WTC11 (cell line): Measurements from ENCODE around the gene TRPM4. TPM values are rescaled to one million over a fixed set of nuclear protein-coding genes. Genes with fewer than 3 reads are reported as not detected.
A peak's percentile ranks its signal among the peaks of the same experiment; 100 is the strongest.

ENCODE experiments used
- ATAC-seq: fragments of 200-7000 bp; cut with Tn5 transposase; 2 replicates; pipeline ENCODE4 v1.10.0; 2021; ENCODE audit warnings: mild to moderate bottlenecking, moderate library complexity
- CTCF ChIA-PET: fragments of 300-600 bp; sonication (Branson Sonifier 250); formaldehyde crosslinking; loops from one replicate; lab custom pipeline; 2021; ENCODE audit warnings: antibody characterized with exemption; lab: Charles Lee
- POLR2A ChIA-PET: fragments of 350-600 bp; sonication (Branson Sonifier 250); formaldehyde crosslinking; loops from one replicate; lab custom pipeline; 2021; ENCODE audit warnings: antibody characterized with exemption; lab: Charles Lee
- DNase-seq: peaks from one replicate; pipeline ENCODE4 v3.0.0; 2021; ENCODE audit warnings: low spot score
- H3K27ac Mint-ChIP-seq: 2 replicates; pipeline ENCODE4 v1.8.0; 2021; ENCODE audit warnings: mixed read lengths
- H3K27me3 Mint-ChIP-seq: 2 replicates; pipeline ENCODE4 v1.8.0; 2021; ENCODE audit warnings: low read depth, mild to moderate bottlenecking, moderate library complexity, mixed read lengths
- H3K36me3 Mint-ChIP-seq: 2 replicates; pipeline ENCODE4 v1.8.0; 2021; ENCODE audit warnings: mixed read lengths
- H3K4me1 Mint-ChIP-seq: 2 replicates; pipeline ENCODE4 v1.8.0; 2022; ENCODE audit warnings: mixed read lengths
- H3K4me3 Mint-ChIP-seq: 2 replicates; pipeline ENCODE4 v1.8.0; 2021; ENCODE audit warnings: mild to moderate bottlenecking, moderate library complexity, mixed read lengths
- H3K9me3 Mint-ChIP-seq: 2 replicates; pipeline ENCODE4 v1.8.0; 2021; ENCODE audit warnings: mixed read lengths
- CREB1 ChIP-seq: sonication (generic); formaldehyde crosslinking; IDR thresholded peaks from 2 replicates; pipeline ENCODE4 v1.8.0; 2023; ENCODE audit warnings: mild to moderate bottlenecking, missing genetic modification reagents
- FOXJ3 ChIP-seq: sonication (generic); formaldehyde crosslinking; IDR thresholded peaks from 2 replicates; pipeline ENCODE4 v1.9.0; 2021; ENCODE audit warnings: missing genetic modification reagents, mild to moderate bottlenecking, borderline replicate concordance
- GRHL2 ChIP-seq: fragments of 250-450 bp; sonication (Bioruptor Pico); IDR thresholded peaks from 2 replicates; pipeline ENCODE4 v1.8.0; 2022; ENCODE audit warnings: mild to moderate bottlenecking, moderate library complexity; ENCODE audit not compliant: insufficient replicate concordance, severe bottlenecking
- GTF2I ChIP-seq: fragments of 250-450 bp; sonication (Bioruptor Pico); conservative IDR thresholded peaks from 2 replicates; pipeline ENCODE4 v1.4.0; 2021; ENCODE audit warnings: mild to moderate bottlenecking
- HMGA2 ChIP-seq: fragments of 250-450 bp; sonication (Bioruptor Pico); IDR thresholded peaks from 2 replicates; pipeline ENCODE4 v1.4.0; 2021; ENCODE audit warnings: mild to moderate bottlenecking, moderate library complexity
- JUN ChIP-seq: sonication (generic); formaldehyde crosslinking; IDR thresholded peaks from 2 replicates; pipeline ENCODE4 v1.8.0; 2023; ENCODE audit warnings: mild to moderate bottlenecking, missing genetic modification reagents
- MXD4 ChIP-seq: fragments of 250-450 bp; sonication (Bioruptor Pico); IDR thresholded peaks from 2 replicates; pipeline ENCODE4 v1.8.0; 2021; ENCODE audit warnings: mild to moderate bottlenecking, moderate library complexity, borderline replicate concordance
- NFATC4 ChIP-seq: fragments of 250-450 bp; sonication (Bioruptor Pico); IDR thresholded peaks from 2 replicates; pipeline ENCODE4 v1.9.0; 2021; ENCODE audit warnings: mild to moderate bottlenecking
- NFE2L1 ChIP-seq: sonication (generic); formaldehyde crosslinking; IDR thresholded peaks from 2 replicates; pipeline ENCODE4 v1.8.1; 2023; ENCODE audit warnings: missing genetic modification reagents
- PRRX2 ChIP-seq: fragments of 250-450 bp; sonication (Bioruptor Pico); IDR thresholded peaks from 2 replicates; pipeline ENCODE4 v1.8.0; 2021; ENCODE audit warnings: mild to moderate bottlenecking
- SMAD4 ChIP-seq: sonication (generic); formaldehyde crosslinking; IDR thresholded peaks from 2 replicates; pipeline ENCODE4 v1.8.0; 2022; ENCODE audit warnings: mild to moderate bottlenecking, missing genetic modification reagents
- ZMAT4 ChIP-seq: fragments of 250-450 bp; sonication (Bioruptor Pico); IDR thresholded peaks from 2 replicates; pipeline ENCODE4 v1.9.0; 2021; ENCODE audit warnings: mild to moderate bottlenecking
- ZNF232 ChIP-seq: sonication (generic); formaldehyde crosslinking; IDR thresholded peaks from 2 replicates; pipeline ENCODE4 v1.8.0; 2022; ENCODE audit warnings: mild to moderate bottlenecking, missing genetic modification reagents
- ZNF396 ChIP-seq: fragments of 250-450 bp; sonication (Bioruptor Pico); IDR thresholded peaks from 2 replicates; pipeline ENCODE4 v1.8.0; 2021; ENCODE audit warnings: mild to moderate bottlenecking, moderate library complexity, borderline replicate concordance
- ZNF423 ChIP-seq: fragments of 250-450 bp; sonication (Bioruptor Pico); IDR thresholded peaks from 2 replicates; pipeline ENCODE4 v2.1.2; 2022; ENCODE audit warnings: mild to moderate bottlenecking, moderate library complexity
- ZNF532 ChIP-seq: fragments of 250-450 bp; sonication (Bioruptor Pico); IDR thresholded peaks from 2 replicates; pipeline ENCODE4 v1.9.0; 2021; ENCODE audit warnings: mild to moderate bottlenecking, borderline replicate concordance
- total RNA-seq: library from RNA; stranded (reverse); gene quantifications from 3 replicates; pipeline ENCODE4 v1.2.3, GENCODE V29; 2021
- TF ChIP-seq, protein P1 (sequence below): sonication (generic); formaldehyde crosslinking; IDR thresholded peaks from 2 replicates; pipeline ENCODE4 v1.8.0; 2023; ENCODE audit warnings: missing genetic modification reagents
- TF ChIP-seq, protein P2 (sequence below): fragments of 250-450 bp; sonication (Bioruptor Pico); IDR thresholded peaks from 2 replicates; pipeline ENCODE4 v2.1.2; 2022; ENCODE audit warnings: mild to moderate bottlenecking, moderate library complexity
- TF ChIP-seq, protein P3 (sequence below): sonication (generic); formaldehyde crosslinking; IDR thresholded peaks from 2 replicates; pipeline ENCODE4 v1.8.0; 2022; ENCODE audit warnings: mild to moderate bottlenecking, missing genetic modification reagents
- TF ChIP-seq, protein P4 (sequence below): sonication (generic); formaldehyde crosslinking; IDR thresholded peaks from 2 replicates; pipeline ENCODE4 v1.8.0; 2022; ENCODE audit warnings: mild to moderate bottlenecking, missing genetic modification reagents
- TF ChIP-seq, protein P5 (sequence below): sonication (generic); formaldehyde crosslinking; IDR thresholded peaks from 2 replicates; pipeline ENCODE4 v1.8.0; 2023; ENCODE audit warnings: mild to moderate bottlenecking, missing genetic modification reagents
- TF ChIP-seq, protein P6 (sequence below): sonication (generic); formaldehyde crosslinking; IDR thresholded peaks from 2 replicates; pipeline ENCODE4 v1.8.1; 2023; ENCODE audit warnings: mild to moderate bottlenecking, missing genetic modification reagents, borderline replicate concordance

The TRPM4 gene
- total RNA-seq, 1 experiment from 2014 or later = 15.5 TPM

DNA sequence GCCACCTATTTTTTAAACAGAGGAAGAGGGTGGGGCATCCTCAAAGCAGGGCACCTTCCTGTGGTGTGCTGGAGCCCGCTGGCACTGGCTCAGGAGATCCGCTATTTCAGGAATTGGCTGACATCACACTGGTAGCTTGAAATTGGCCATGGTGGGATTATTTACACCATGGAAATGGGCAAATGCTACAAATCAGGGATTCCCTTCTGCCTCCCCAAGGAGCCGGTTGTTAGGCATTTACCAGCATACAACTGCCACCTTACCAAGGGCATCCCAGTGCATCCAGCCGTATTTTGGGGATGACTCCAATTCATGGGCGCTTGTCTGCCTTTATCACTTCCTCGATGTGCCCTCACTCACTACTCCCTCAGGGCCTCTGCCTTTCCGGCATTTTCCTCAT is 16.6 kb upstream of the TRPM4 start (continued):
- TF ChIP-seq, protein P1, sequence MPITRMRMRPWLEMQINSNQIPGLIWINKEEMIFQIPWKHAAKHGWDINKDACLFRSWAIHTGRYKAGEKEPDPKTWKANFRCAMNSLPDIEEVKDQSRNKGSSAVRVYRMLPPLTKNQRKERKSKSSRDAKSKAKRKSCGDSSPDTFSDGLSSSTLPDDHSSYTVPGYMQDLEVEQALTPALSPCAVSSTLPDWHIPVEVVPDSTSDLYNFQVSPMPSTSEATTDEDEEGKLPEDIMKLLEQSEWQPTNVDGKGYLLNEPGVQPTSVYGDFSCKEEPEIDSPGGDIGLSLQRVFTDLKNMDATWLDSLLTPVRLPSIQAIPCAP (CRISPR knock-in tag) = no peak
- TF ChIP-seq, protein P2, sequence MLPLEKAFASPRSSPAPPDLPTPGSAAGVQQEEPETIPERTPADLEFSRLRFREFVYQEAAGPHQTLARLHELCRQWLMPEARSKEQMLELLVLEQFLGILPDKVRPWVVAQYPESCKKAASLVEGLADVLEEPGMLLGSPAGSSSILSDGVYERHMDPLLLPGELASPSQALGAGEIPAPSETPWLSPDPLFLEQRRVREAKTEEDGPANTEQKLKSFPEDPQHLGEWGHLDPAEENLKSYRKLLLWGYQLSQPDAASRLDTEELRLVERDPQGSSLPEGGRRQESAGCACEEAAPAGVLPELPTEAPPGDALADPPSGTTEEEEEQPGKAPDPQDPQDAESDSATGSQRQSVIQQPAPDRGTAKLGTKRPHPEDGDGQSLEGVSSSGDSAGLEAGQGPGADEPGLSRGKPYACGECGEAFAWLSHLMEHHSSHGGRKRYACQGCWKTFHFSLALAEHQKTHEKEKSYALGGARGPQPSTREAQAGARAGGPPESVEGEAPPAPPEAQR (CRISPR knock-in tag) = no peak
- no peak for TF ChIP-seq NFE2L1 (CRISPR knock-in tag)
- no peak for TF ChIP-seq ZNF423
- TF ChIP-seq CREB1 (CRISPR knock-in tag) = no peak
- TF ChIP-seq HMGA2 (CRISPR knock-in tag) = no peak

GRCh38 chr19:49141352-49141751 is 16.2 kb upstream of the TRPM4 start:
- TF ChIP-seq SMAD4 (no peak), ZNF232 (CRISPR knock-in tag) (no peak), PRRX2 (CRISPR knock-in tag) (no peak), FOXJ3 (no peak), GTF2I (CRISPR knock-in tag) (no peak), NFATC4 (CRISPR knock-in tag) (no peak), ZNF532 (CRISPR knock-in tag) (no peak), ZNF396 (CRISPR knock-in tag) (no peak), GRHL2 (CRISPR knock-in tag) (no peak), MXD4 (CRISPR knock-in tag) (no peak), ZMAT4 (CRISPR knock-in tag) (no peak), JUN (CRISPR knock-in tag) (no peak)
- TF ChIP-seq, protein P3, sequence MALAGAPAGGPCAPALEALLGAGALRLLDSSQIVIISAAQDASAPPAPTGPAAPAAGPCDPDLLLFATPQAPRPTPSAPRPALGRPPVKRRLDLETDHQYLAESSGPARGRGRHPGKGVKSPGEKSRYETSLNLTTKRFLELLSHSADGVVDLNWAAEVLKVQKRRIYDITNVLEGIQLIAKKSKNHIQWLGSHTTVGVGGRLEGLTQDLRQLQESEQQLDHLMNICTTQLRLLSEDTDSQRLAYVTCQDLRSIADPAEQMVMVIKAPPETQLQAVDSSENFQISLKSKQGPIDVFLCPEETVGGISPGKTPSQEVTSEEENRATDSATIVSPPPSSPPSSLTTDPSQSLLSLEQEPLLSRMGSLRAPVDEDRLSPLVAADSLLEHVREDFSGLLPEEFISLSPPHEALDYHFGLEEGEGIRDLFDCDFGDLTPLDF (CRISPR knock-in tag) = no peak
- TF ChIP-seq, protein P4, sequence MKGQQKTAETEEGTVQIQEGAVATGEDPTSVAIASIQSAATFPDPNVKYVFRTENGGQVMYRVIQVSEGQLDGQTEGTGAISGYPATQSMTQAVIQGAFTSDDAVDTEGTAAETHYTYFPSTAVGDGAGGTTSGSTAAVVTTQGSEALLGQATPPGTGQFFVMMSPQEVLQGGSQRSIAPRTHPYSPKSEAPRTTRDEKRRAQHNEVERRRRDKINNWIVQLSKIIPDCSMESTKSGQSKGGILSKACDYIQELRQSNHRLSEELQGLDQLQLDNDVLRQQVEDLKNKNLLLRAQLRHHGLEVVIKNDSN (CRISPR knock-in tag) = no peak
- TF ChIP-seq, protein P5, sequence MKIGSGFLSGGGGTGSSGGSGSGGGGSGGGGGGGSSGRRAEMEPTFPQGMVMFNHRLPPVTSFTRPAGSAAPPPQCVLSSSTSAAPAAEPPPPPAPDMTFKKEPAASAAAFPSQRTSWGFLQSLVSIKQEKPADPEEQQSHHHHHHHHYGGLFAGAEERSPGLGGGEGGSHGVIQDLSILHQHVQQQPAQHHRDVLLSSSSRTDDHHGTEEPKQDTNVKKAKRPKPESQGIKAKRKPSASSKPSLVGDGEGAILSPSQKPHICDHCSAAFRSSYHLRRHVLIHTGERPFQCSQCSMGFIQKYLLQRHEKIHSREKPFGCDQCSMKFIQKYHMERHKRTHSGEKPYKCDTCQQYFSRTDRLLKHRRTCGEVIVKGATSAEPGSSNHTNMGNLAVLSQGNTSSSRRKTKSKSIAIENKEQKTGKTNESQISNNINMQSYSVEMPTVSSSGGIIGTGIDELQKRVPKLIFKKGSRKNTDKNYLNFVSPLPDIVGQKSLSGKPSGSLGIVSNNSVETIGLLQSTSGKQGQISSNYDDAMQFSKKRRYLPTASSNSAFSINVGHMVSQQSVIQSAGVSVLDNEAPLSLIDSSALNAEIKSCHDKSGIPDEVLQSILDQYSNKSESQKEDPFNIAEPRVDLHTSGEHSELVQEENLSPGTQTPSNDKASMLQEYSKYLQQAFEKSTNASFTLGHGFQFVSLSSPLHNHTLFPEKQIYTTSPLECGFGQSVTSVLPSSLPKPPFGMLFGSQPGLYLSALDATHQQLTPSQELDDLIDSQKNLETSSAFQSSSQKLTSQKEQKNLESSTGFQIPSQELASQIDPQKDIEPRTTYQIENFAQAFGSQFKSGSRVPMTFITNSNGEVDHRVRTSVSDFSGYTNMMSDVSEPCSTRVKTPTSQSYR = no peak
- TF ChIP-seq, protein P6, sequence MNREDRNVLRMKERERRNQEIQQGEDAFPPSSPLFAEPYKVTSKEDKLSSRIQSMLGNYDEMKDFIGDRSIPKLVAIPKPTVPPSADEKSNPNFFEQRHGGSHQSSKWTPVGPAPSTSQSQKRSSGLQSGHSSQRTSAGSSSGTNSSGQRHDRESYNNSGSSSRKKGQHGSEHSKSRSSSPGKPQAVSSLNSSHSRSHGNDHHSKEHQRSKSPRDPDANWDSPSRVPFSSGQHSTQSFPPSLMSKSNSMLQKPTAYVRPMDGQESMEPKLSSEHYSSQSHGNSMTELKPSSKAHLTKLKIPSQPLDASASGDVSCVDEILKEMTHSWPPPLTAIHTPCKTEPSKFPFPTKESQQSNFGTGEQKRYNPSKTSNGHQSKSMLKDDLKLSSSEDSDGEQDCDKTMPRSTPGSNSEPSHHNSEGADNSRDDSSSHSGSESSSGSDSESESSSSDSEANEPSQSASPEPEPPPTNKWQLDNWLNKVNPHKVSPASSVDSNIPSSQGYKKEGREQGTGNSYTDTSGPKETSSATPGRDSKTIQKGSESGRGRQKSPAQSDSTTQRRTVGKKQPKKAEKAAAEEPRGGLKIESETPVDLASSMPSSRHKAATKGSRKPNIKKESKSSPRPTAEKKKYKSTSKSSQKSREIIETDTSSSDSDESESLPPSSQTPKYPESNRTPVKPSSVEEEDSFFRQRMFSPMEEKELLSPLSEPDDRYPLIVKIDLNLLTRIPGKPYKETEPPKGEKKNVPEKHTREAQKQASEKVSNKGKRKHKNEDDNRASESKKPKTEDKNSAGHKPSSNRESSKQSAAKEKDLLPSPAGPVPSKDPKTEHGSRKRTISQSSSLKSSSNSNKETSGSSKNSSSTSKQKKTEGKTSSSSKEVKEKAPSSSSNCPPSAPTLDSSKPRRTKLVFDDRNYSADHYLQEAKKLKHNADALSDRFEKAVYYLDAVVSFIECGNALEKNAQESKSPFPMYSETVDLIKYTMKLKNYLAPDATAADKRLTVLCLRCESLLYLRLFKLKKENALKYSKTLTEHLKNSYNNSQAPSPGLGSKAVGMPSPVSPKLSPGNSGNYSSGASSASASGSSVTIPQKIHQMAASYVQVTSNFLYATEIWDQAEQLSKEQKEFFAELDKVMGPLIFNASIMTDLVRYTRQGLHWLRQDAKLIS (CRISPR knock-in tag) = no peak
- Mint-ChIP-seq H3K27ac (no peak overlapping the region; the same call in 1 of the 2 replicates), H3K36me3 (peaks cover 8% of the 10 kb centered on the region), H3K4me3 (peak overlapping the region; percentile 15), H3K4me1 (peaks cover 21% of the 10 kb centered on the region), H3K27me3 (peaks cover 35% of the 10 kb centered on the region), H3K9me3 (no peaks in the 10 kb centered on the region)
- DNase-seq = no peak
- POLR2A ChIA-PET = no interaction called here
- CTCF ChIA-PET = interaction anchor here (2.9 kb wide), 1 partner anchor 58 kb away, joined by 10 read pairs; no protein-coding TSS in a partner anchor
- ATAC-seq = no peak
